Right lobe of liver (tissue), 4 donors: Measurements from ENCODE around the gene SARNP.

Source experiments
- CTCF ChIP-seq, 4 donors: fragments of 200-600 bp in 3 of 4; fragments of 450-650 bp in 1 of 4; IDR thresholded peaks; one replicate each; pipeline versions ENCODE4 v1.5.1 to v1.8.0; 2016 to 2022; ENCODE audit warnings: antibody characterized with exemption in 4 of 4, mild to moderate bottlenecking in 2 of 4
- POLR2A ChIP-seq: fragments of 450-650 bp; IDR thresholded peaks from one replicate; pipeline ENCODE4 v1.6.1; 2017; ENCODE audit warnings: antibody characterized with exemption, mild to moderate bottlenecking
- donor health status: DM: no; HTN: no; CAD: no.
- donor health status: DM: no; HTN: no; CAD: no.
- donor health status: DM: no; HTN: yes; CAD: no.

DNA sequence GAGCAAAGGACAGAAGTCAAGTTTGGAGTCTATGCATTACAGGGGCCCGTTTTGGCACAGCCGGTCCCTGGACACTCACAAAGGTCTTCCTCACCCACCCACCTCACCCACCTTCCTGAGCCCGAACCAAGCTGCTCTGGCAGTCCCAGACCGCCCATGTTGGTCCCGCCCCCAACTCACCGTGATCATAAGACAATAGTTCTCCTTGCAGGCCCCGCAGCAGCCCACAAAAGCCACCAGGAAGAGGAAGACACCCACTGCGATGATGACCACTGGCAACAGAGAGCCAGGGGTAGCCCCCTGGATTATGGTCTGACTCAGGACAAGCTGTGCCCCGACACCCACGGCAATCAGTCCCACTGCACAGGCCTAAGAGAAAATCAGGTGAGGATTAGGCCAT lies 90.6 kb downstream of the SARNP start:
- TF ChIP-seq CTCF (IDR thresholded peaks at IDR 0.05) = no peak
- no peak for TF ChIP-seq POLR2A
